Posterior cingulate gyrus (tissue), 11 donors: ENCODE data around the gene ZSCAN22.

Experiments
- DNase-seq, 10 donors: peaks; one replicate each; pipeline versions ENCODE4 v3.0.0 to v3.0.0-alpha.2; 2020 to 2021; ENCODE audit warnings: mixed read lengths in 3 of 10
- intact Hi-C: fragments of 100-400 bp; cut with DNase I; formaldehyde crosslinking; loops from one replicate; pipeline ENCODE4 v1.15.1; 2023

The ZSCAN22 gene

DNA sequence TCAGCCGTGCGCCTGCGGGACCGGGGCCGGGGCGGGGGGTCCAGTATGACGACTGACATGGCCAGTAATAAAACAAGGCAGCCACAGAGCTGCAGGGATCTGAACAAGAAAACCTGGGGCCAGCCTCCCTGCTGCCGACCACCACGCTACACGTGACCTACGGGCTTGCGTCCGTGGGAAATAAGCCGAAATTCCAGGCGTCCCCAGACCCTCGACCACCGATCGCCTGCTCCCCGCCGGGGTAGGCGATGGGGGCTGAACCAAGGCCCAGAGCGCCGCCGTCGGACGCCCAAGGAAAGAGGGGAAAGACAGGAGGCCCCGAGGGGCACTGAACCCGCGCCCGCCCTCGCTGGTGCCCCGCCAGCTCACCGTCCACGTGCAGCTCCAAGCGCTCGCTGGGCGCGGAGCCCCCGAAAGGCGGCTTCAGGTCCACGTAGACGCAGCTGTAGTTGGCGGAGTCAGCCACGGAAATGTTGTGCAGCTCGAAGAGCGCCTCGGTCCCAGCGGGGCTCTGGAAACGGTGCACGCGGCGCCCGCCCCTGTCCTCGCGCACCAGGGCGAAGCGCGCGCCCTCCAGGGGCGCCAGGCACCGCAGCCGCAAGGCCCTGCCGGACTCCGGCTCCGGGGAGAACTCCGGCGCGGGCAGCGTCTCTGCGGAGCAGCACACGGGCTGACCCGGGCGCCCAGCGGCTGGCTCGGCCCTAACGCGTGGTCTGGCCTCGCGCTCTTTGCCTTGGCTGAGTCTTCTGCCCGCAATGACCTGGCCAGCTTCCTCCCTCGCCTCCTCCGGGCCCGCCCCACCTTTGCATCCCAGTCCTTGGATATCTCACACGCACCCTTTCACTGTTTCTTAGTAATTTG, 23.4 kb downstream of the ZSCAN22 start:
- peak in 3 of 10 donors; percentile 50 to 73 (median 67) for DNase-seq
- intact Hi-C loops = no loop called here

DNA sequence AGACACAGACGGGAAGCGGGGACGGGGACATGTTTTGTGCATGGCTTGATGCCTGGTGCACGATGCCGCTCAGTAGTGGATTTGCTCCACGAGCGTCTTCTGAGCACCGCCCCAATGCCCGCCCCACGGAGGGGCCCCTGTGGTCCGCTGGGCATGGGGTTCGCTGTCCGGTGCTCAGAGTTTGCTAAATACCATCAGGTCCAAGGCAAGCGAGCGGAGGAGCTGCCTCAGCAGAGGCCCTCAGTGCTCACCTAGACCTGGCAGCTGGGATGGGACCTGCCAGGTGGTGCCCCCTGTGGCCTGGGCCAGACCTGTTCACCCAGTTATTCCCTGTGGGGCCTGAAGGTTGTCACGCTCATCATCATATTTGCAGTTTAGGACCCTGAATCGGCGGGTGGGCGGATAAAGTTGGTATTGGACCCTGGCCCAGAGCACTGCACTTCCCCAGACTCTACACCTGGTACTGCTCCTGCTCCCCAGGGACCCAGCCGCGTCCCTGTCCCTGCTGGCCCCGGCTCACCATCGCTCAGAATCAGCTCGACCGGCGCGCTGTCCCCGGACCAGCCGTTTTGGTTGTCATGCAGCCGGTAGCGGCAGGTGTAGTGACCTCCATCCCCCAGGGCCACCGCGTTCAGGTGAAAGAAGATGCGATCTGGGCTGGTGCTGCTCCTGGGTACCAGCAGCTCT, 24.2 kb downstream of the ZSCAN22 start:
- intact Hi-C loops = no loop called here
- peak in 2 of 10 donors; percentile 73 to 76 for DNase-seq

DNA sequence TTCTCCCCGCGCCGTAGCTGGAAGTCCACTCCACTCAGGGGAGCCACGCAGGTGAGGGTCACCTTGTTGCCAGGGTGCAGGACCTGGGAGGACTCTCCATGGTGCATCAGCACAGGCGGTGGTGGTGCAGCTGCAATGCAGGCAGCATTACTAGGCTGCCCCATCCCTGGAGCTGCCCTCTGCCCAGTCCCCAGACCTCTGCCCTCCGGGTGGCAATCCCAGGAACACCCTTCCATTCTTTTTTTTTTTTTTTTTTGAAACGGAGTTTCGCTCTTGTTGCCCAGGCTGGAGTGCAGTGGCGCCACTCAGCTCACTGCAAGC, 24.7 kb downstream of the ZSCAN22 start:
- intact Hi-C loops = no loop called here
- no peak for DNase-seq

DNA sequence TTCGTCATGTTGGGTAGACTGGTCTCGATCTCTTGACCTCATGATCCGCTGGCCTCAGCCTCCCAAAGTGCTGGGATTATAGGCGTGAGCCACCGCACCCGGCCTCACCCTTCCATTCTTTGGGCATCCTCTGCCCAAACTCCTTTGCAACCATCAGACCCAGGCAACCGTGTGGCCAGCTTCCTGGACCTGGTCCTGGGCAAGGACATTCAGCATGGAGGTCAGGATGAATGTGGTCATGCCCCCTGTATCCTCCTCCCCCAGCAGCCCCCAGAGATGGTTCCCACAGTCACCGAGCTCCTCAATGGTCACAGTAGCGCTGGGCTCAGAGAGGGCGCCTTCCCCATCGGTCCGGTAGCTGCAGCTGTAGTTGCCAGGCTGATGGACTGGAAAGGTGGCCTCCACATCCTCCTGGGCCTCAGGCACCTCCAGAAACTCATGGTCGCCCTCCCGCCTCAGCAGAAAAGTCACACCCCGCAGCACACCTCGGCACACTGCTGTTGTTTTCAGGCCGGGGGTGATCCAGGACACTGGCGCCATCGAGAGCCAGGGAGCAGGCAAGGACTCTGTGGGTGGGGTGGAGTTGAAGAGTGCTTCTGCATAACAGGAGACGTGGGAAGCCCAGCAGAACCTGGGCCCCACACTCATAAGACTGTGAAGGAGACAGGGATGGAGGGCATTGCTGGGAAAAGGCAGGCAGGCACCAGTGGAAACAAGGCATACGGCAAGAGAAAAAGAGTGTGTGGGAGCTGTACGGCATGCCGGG, 25.4 kb downstream of the ZSCAN22 start:
- peak in 2 of 10 donors; percentile 68 to 76 for DNase-seq

DNA sequence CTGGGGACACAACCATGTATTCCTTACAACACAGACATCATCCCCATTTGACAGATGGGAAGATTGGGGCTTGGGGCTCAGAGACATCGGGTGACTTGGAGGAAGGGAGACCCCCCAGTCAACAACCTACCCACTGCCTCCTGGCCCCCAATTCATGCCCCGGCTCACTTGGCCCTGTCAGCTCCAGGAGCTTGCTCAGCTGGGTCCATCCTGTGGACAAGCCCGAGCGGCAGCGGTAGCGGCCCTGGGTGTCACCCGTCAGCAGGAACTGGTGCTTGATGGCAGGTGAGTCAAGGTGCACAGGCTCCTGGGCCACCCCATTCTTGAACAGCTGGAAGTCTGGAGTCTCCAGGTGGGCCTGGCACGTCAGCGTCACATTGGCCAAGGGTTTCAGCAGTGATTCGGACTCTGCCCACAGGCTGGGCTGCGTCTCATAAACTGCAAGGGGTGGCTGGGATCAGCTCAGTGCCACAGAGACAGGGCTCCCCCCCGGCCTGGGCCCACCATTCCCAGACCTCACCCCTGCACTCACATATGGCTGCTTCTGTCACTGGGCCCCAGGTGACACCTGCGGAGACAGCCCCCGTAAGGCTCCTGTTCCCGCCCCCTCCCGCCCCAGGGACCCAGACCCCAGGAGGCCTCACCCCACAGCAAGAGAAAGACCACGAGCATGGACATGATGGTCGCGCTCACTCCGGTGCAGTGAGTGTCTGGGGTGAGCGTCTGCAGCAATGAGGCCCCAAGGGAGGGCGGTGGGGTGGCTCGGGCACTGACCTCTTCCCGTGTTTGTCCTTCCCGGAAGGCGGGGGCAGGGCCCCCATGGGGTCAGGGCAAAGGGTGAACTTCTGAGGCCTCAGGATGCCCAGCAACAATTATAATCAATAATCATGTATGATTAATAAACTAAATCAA, 26.2 kb downstream of the ZSCAN22 start, which contains the start of gene A1BG:
A1BG (minus strand) TSS at position 733 of the 912 bp plus-strand sequence; CDS start at position 678, 55 bp downstream.
- intact Hi-C loops = no loop called here
- DNase-seq = peak in 2 of 10 donors; percentile 59 to 77

More for the DNA sequence above, 25.4 kb downstream of the ZSCAN22 start:
- intact Hi-C loops = no loop called here

- intact Hi-C loops = no loop called here
- peak in 2 of 10 donors; percentile 23 to 42 for DNase-seq
Measured at GRCh38 chr19:58353717-58354477, 27.1 kb downstream of the ZSCAN22 start.

- intact Hi-C loops = no loop called here
- peak in 2 of 10 donors; percentile 40 to 68 for DNase-seq
Measured at GRCh38 chr19:58354478-58355030, 27.8 kb downstream of the ZSCAN22 start.

GRCh38 chr19:58355215-58355796, 28.5 kb downstream of the ZSCAN22 start:
- intact Hi-C loops = no loop called here
- DNase-seq = peak in 3 of 10 donors; percentile 26 to 49 (median 37)

DNA sequence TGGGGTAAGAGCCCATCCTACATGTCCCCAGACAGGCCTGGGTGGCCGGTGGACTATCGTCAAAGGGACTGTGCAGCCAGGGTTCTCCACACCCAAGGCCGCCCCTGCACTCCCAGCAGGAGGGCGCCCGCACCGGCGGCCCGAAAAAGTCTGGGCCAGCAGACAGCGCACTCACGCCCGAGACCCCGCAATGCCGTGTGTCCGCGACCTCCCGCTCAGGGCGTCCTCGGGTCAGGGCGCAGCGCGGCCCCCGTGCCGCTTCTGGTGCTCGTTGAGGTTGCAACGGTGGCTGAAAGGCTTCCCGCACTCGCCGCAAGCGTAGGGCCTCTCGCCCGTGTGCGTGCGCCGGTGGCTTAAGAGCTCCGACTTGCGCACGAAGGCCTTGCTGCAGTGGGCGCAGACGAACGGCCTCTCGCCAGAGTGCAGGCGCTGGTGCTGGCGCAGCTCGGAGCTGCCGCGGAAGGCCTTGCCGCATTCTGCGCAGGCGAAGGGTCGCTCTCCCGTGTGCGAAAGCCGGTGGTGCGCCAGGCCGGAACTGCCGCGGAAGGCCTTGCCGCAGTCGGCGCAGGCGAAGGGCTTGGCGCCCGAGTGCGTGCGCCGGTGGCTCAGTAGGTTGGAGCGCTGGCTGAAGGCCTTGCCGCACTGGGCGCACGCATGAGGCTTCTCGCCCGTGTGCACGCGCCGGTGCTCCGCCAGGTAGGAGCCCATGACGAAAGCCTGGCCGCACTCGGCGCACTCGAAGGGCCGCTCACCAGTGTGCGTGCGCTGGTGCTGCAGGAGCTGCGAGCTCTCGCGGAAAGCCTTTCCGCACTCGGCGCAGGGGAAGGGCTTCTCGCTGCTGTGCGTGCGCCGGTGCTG, 29.3 kb downstream of the ZSCAN22 start:
- DNase-seq = peak in 3 of 10 donors; percentile 73 to 77 (median 74)
- intact Hi-C loops = no loop called here

- intact Hi-C loops = no loop called here
- peak in 3 of 10 donors; percentile 58 to 84 (median 80) for DNase-seq
Measured at GRCh38 chr19:58356766-58357480, 30.1 kb downstream of the ZSCAN22 start.

DNA sequence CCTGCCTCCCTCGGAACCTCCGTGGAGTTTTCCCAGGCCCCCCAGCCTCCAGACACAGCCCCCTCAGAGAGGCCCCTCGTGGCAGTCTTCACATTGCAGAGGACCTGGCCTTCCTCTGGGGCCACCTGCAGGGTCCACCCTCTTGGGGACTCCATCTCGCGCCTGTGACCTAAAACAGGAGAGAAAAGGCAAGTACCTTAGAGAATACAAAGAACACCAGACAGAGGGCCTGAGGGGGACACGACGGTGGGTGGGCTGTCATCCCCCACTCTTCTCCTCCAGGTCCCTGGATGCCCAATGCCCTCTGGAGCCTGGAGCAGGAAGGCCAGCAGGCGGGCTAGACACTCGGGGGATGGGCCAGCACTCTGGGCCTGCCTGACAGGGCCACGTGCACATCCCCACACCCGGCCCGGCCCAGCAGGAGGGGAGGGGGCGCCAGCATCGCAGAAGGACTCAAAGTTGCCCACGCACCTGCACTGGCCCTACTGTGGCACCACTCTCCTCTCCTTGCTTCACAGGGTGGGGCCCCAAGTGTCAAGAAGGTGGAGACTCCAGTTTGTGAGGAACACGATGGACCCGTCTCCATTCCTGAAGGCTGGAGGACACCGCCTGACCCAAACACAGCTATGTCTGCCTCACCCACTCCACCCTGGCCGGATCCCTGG, 30.8 kb downstream of the ZSCAN22 start:
- DNase-seq = peak in 1 of 10 donors; percentile 47
- intact Hi-C loops = no loop called here

- intact Hi-C loops = loop anchor here (1.0 to 2.0 kb wide), 3 partner anchors 15 to 35 kb away; partner anchors contain the start of gene ZNF837
- peak in 7 of 10 donors; percentile 21 to 87 (median 51) for DNase-seq
Measured at GRCh38 chr19:58361900-58362271, 35.1 kb downstream of the ZSCAN22 start.

- DNase-seq = peak; percentile 94 to 100 (median 96)
- intact Hi-C loops = loop anchor here (1.0 to 2.0 kb wide), 3 partner anchors 15 to 35 kb away; partner anchors contain the start of gene ZNF837
Measured at GRCh38 chr19:58362272-58362994, 35.6 kb downstream of the ZSCAN22 start, which contains the start of gene ZNF497. ZNF497 (minus strand) TSS chr19:58362751; CDS start chr19:58357635, 5,116 bp downstream.

- DNase-seq = peak in 1 of 10 donors; percentile 36
- intact Hi-C loops = no loop called here
Measured at GRCh38 chr19:58364146-58364545, 37.4 kb downstream of the ZSCAN22 start.
